Fibroblast of lung (primary cell): Measurements from ENCODE around the gene NEO1.

Experiments
- CTCF ChIP-seq, 2 donors: IDR thresholded peaks in 1 of 2; conservative IDR thresholded peaks in 1 of 2; 1 replicate in 1 of 2; 2 replicates in 1 of 2; pipeline ENCODE4 v1.5.1; 2011 to 2012; ENCODE audit warnings: low read length in 2 of 2, control low read depth in 1 of 2, inconsistent platforms in 1 of 2, low read depth in 1 of 2, mild to moderate bottlenecking in 1 of 2
- EZH2 ChIP-seq: IDR thresholded peaks from 2 replicates; pipeline ENCODE4 v1.5.1; 2012; ENCODE audit warnings: low read length, control low read depth, mild to moderate bottlenecking; ENCODE audit errors: missing control alignments

GRCh38 chr15:73156431-73157191 lies 104.3 kb downstream of the NEO1 start:
- TF ChIP-seq CTCF (conservative IDR thresholded peaks at IDR 0.05 in 1 of 2, IDR thresholded peaks at IDR 0.05 in 1 of 2; ENCODE audit: low read depth in 1 of 2, low read length in 2 of 2) = no peak
- TF ChIP-seq EZH2 = no peak
